ENCODE measurements around the gene MYO1D.
"Not testable (repeated sequence)": the region's sequence is repeated elsewhere in the genome, so short reads cannot be mapped to it uniquely, and the experiment has no call there.

MYO1D gene

DNA sequence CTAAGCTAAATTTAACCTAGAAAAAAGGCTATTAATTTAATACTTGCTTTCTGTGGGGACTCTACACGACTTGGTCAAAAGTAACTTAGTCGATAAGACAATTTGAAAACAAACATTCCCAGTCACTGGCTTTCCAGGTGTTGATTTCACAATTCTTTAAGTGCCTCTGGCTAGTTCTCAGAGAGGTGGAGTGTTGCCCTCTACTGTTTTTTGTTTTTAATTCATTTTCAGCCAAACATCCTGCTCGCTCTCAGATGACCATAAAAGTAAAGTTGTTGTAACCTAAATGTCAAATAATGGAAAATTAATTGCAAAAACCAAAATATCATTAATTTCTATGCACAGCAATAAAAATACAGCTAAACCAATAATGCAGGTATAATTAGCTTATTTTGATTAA lies 107.1 kb downstream of the MYO1D start:
- DNase-seq = no peak

DNA sequence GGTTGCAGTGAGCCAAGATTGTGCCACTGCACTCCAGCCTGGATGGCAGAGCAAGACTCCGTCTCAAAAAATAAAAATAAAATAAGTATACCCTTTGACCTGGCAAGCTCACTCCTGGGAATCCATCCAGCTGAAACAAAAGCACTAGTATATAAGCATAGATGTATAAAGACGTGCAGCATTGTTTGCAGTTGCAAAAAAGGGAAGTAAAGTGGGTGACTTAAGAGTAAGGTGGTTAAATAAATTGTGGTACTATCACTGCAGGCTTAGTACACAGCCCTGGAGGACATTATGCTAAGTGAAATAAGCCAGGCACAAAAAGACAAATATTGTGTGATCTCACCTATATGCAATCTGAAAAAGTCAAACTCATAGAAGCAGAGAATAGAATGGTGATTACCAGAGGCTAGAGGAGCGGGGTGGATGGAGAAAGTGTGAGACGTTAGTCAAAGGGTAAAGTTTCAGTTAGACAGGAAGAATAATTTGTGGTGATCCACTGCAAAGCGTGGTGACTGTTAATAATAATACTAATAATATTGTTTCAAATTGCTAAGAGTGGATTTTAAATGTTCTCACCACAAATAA lies 113.0 kb downstream of the MYO1D start:
- DNase-seq = no peak

DNA sequence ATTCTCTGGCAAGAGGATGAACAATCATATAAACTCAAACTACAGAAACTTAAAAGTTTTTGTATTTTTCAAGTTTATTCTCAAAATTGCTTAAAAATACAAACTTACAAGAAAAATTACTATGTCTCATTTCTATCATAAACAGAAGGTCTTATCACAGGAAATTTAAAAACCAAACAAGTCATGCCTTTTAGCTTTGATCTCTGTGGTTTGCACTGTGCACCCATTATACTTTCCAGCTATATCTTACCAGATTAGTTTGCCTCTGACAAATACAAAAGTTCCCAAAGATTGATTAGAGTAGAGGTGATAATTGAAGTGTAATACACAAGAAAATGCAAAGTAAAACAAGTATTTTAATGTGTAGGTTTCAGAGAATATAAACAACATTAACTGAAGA lies 117.4 kb downstream of the MYO1D start:
- no peak for DNase-seq

DNA sequence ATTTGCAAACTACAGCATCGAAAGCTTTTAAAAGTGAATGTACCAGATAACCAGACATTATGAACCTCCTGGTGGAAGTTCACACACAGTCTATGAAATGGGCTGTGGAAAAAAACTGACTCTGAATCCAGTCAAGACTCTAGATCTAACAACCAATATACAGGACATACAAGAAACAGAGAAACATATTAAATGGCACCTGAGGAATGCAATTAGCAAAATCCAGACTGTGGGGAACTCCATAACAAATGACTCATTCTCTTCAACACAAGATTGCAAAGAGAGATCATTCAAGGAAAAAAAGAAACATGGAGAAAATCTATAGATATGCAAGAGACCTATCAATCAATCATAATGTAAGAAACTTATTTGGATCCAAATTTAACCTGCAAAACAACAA lies 119.0 kb downstream of the MYO1D start:
- DNase-seq = no peak

DNA sequence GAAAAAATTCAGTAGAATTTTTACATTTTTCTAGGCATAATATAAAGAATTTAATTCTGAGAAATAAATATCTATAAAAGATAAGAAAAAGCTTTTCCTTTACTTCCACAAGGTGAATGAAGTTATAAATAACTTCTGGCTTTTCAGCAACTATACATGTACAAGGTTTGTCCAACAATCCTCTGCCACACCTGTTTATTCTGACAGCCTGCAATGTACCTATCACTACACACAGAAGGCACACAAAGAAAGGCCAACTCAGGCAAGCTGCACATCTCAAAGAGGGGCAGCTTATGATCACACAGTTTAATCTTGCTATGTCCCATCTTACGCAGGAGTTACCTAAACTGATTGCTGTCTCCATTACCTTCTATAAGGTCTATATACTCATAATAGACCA lies 120.2 kb downstream of the MYO1D start:
- DNase-seq = no peak

DNA sequence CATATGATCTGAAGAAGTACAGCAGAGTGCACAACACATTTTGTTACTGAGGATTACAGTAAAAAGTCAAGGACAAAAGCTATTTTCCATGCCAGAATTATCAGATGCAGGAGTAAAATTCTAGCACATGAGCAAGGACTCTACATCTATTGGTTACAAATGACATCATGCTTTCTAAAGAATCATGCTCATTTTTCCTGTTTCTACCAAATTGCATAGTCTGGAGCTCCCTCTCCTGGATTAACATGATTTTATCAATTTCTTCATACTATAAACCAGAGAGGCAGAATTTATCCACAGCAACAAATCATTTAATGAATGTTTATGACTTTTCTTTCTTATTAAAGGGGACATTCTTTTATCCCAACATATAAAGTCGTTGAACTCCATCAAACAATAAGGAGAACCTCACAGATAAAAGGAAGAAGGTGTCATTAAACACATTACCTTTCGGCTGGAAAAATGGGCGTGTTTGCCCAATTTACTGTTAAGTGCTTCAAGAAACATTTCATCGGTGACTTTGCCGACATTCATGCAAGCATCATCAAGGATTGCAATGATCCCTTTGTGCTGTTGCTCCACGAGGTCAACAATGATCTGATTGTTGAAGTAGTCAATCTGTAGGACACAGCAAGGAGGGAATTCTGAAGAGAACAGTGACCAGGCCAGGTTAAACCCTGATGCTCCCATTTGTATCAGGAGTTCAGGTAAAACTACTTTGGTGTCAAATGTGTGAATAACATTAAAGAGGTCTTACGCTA lies 121.7 kb downstream of the MYO1D start:
- no peak for DNase-seq

DNA sequence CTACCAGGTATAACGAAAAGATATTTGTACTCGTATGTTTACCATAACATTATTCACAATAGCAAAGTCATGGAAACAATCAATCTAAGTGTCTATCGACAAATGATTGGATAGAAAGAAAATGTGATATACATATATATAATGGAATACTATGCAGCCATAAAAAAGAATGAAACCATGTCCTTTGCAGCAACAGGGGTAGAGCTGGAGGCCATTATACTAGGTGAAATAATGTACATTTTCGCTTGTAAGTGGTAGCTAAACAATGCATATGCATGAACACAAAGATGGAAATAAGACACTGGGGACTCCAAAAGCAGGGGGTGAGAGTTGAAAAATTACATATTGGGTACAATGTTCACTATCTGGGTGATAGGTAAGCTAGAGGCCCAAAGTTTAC lies 124.0 kb downstream of the MYO1D start:
- no peak for DNase-seq

DNA sequence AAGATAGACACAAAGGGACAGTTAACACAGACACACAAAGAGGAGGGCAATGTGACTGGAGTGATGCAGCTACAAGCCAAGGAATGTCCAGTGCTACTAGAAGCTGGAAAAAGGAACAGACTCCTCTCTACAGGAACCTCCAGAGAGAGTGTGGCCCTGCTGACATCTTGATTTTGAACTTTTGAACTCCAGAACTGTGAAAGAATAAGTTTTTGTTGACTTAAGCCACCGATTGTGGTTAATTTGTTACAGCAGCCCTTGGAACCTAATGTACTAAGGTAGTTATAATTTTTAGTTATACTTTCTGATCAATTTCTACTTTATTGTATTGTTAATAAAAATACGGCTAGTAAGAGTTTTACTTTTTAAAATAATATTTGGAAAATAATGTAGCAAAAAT lies 129.1 kb downstream of the MYO1D start:
- no peak for DNase-seq

DNA sequence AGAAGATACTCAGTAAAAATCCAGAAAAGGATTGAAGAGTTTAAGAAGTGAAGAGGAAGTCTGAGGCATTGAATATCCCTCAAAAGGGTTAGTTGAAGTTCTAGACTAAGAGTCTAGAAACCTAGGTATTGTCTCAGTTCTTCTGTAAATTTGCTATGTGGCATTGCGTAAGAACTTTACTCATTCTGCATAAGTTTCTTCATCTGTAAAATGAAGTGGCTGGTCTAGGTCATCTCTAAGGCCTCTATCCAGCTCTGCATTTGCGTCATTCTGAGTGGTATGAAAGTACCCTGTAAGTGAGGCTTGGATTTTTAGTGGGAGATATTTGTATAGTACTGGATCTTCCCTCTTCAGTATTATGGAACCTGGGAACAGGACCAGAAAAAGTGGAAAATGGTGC lies 130.2 kb downstream of the MYO1D start:
- no peak for DNase-seq

DNA sequence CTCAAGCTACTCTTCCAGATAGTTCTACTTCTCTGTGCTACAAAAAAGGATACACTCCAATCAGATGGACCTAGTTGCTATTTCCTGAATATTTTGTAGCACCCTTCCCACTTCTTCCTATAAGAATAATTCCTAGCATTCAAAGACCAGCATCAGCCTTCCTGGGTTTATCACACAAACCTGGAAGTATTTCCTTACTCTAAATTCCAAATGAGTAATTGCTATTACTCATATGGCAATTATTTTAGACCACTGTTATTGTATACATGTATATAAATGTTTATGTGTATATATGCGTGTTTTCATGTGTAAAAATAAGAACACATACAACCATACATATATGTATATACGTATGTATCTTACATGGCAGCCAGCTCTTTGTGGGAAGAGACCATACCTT lies 130.6 kb downstream of the MYO1D start:
- DNase-seq = no peak

DNA sequence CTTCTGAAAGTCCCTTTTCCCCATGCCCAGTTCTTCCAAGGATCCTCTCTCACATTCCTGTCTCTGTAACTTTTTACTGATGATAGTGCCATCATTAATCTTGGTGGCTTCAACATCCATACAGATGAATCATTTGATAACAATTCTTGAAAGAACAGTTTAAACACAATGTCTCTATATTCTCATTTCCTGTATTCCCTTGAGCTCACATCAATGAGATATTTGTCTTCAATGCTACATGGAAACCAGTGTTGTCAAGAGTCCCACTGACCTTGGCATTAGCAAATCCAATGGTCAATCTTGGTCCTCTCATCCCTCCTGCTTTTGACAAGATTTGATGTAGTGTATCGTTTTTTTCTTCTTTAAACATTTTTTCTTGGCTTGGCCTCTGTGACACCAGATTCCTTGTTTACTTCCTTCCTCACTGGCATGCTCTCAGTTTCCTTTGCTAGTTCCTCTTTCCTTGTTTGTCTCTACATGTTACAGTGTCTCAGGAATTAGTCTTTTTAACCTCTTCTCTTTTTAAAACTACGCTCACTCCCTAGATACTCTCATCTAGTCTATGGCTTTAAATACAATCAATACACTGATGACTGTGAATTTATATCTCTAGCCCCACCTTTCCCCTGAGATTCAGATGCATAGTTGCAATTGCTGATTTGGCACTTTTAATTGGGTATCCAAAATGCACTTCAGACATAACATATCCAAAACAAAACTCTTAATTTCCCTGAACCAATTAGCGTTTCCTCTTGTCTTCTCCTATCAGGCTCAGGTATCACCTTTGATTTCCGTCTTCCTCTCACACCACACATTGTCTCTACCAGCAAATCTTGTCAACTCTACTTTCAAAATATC lies 134.0 kb downstream of the MYO1D start:
- no peak for DNase-seq

DNA sequence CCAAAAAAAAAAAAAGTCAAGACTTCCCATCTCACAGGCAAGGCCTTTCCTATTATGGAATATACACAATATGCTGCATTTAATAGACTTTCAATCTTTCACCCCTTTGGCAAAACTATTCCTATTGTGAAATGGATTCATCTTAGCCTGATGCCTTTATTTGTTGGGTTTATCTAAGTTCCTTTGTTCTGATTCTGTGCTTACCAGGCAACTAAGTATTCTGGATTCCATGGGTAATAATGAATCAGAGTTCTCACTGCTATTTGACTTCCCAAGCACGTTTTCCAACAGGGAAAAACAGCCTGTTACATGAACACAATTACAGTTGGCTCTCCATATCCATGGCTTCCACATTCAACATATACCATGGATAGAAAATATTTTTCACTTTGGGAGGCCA lies 135.5 kb downstream of the MYO1D start:
- no peak for DNase-seq

DNA sequence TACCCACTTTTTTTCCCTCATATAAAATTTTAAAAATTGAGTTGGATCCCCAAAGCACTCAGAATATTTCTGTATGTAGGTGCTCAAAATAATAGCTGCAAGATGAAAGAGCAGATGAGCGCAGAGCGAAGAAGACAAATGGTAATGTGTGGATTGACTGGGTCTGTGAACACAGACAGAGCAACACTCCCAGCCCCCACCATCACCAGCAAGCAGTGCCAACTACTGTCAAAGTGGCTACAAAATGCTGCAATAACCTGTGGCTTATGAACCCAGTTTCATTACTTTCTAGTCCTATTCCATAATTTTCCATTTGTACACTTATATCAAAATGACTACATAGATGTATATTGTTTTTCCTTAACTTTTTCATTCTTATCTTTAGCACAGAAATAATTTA lies 137.2 kb downstream of the MYO1D start:
- DNase-seq = no peak

DNA sequence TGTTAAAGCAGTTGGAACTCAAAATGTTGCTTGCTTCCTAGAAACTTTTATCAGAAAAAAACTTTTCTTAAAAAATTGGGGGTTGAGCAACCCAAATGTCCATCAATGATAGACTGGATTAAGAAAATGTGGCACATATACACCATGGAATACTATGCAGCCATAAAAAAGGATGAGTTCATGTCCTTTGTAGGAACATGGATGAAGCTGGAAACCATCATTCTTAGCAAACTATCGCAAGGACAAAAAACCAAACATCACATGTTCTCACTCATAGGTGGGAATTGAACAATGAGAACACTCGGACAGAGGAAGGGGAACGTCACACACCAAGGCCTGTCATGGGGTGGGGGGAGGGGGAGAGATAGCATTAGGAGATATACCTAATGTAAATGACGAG lies 137.8 kb downstream of the MYO1D start:
- not testable (repeated sequence) for DNase-seq

DNA sequence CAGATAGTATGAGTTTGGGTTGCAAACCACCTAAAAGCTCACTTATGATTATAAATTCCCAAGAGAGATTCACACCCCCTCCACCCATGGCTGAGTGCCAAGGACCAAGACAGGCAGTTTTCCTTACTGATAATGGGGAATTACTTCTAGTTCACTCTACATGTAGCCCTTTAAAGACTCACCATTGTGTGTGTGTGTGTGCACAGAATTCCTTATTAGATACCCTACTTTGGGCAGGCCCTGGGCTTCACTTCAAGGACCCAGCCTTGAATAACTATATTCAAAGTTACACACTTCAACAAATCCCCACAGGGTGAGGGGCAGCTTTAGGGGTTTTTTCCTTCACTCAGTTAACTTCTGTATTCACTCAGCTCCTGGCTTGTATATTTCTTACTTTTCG lies 143.5 kb downstream of the MYO1D start:
- DNase-seq = no peak

DNA sequence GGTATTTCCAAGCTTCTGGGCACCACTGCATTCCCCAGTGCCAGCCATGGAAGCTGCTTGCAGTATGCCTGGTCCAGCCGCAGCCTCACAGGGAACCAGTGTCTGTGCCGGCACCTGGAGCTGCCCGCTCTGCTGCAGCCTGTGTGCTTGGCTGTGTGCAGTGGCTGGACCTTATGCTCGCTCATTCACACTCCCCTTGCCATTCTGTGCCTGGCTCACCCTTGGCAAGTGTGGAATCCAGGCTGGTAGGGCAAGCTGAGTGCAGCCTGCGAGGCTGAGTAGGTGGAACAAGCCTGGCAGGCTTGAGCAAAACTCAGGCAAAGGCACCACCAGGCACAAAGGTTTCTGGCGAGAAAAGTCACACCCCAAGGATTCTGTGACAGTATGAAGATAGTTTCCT lies 144.0 kb downstream of the MYO1D start:
- no peak for DNase-seq

DNA sequence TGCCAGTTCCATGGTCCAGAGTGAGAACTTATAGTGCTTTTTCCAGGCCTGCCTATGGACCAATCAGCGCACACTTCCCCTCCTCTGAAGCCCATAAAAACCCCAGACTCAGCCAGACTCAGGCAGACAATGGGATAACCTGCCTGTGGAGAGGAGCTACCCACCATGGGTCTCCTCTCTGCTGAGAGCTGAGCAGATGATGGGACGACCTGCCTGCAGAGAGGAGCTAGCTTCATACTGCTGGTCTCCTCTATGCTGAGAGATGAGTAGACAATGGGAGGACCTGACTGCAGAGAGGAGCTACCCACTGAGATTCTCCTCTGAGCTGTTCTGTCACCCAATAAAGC lies 144.7 kb downstream of the MYO1D start:
- no peak for DNase-seq

DNA sequence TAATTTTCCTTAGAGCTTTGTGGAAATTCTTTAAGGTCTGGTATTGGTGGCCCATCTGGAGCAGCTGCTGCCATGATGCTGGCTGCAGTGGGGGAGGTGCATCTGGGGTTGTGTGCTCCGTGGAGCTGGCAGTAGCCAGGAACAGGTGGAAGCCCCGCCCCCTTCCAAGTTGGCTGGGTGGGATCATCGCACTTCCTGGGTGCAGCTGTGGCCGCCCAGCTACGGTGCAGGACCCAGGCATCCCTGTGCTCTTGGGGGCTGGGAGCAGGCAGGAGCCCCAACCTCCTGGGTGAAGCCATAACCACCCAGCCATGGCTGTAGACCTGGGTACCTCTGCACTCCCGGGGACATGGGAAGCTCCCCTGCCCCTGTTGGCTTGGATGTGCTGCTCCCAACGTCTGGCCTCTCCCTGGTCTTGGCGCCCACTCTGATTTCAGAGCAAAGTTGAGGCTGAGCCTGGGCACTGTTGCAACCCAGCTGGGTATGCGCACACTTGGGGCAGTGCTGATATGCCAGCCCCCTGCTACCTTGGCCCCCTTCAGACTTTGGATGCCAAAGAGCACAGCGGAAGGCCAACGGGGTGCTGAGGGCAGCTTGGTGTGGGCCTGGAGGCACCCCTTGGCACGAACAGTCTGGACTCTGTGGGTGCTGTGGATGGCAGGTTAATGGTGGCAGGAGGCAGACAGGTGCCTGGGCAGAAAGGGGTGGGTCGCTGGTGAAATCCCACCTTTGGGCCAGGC lies 145.2 kb downstream of the MYO1D start:
- DNase-seq = no peak

DNA sequence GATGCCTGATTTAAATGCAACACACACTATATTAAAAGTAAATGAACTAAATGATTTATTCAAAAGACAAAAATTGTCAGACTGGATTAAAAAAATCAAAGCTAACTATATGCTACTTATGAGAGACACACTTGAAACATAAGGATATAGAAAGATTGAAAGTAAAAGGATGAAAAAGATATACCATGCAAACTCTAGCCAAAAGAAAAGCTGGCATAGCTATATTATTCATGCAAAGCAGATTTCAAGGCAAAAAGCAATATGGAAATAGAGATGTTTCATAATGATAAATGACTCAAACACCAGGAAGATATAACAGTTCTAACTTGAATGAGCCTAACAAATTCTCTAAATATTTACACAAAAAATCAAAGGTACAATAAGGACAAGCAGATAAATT lies 149.2 kb downstream of the MYO1D start:
- no peak for DNase-seq

DNA sequence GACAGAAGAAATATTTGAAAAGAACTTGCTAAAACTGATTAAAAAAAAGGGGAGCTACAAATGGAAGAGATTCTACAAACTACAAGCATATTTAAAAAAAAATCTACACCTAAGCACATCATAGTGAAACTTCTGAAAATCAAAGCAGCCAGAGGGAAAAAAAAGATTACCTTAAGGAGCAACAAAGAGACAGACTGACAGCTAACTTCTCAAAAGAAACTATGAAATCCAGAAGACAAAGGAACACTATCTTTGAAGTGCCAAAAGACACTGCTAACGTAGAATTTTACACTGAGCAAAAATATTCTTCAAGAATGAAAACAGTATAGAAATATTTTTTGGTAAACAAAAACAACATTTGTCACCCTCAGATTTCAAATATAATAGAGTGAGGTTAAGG lies 151.2 kb downstream of the MYO1D start:
- DNase-seq = no peak

DNA sequence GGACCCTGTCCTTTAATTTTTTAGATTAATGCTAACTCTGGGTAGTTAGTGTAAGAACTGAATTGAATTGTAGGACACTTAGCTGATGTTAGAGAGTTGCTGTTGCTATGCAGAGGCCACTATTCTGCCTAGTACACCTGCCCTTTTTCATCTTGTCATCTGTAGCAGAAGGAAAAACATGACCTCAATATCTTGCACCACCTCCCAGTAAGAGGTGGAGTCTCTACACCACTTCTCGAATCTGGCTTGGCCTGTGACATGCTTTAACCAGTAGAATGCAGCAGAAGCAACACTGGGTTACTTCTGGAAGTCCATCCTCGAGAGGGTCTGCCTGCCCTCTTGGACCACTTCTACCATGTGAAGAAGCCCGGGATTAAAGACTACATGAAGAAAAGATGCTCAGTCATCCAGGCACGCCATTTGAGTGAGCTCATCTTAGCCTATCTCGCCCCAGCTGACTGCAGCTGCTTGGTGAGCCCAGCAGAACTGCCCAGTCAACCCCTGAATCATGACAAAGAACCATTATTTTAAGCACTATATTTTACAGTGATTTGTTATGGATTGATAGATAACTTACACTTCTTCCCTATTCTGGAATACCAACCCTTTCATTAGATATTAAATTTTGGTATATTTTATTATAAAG lies 153.5 kb downstream of the MYO1D start:
- DNase-seq = no peak

DNA sequence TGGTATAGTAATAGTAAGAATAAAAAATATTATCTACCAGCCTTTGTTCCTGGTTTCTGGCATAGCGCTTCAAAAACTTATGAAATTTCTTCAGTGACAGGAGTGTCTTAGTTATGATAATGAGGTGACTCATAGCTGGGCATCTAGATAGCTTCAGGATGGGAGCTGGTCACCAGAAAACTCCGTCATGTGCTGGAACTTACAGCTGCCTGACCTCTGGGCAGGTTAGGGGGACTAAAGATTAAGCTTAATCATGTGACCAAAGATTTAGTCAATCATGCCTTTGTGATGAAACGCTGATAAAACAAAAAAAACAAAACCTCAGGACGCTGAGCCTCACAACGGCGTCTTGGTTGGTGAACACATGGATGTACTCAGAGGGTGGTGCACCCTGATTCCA lies 154.2 kb downstream of the MYO1D start:
- no peak for DNase-seq

DNA sequence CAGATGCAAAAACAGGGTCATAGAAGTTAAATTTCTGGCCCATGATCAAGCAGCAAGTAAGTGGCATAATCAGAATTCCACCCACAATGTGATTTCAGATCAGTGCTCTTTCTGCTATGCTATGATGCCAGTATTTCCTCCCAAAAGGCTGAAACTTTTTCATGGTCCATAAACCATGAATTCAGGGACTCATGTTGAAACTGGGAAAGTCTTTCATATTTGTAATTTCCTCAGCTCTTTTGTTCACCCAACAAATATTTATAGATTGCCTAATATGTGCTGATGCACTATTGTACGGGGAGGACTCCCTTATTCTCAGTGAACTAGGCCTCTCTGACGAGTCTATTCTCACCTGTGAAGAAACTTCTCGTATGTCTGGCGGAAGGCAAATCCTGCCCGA lies 156.3 kb downstream of the MYO1D start:
- DNase-seq = no peak
